HEK293 (cell line): ENCODE data around the gene PRR19.
A peak's percentile ranks its signal among the peaks of the same experiment; 100 is the strongest.

Source experiments
- CTCF ChIA-PET: fragments of 350-600 bp; formaldehyde crosslinking; extraction: SDS; loops from one replicate; lab custom pipeline; 2021; ENCODE audit warnings: antibody characterized with exemption; lab: Yijun Ruan, JAX
- POLR2A ChIA-PET: fragments of 300-600 bp; formaldehyde crosslinking; extraction: SDS; loops from one replicate; lab custom pipeline; 2020; ENCODE audit warnings: antibody characterized with exemption, inconsistent platforms; lab: Yijun Ruan, JAX
- H3K27ac ChIP-seq: fragments of 200-500 bp; sonication (Bioruptor generic); 2 replicates; pipeline ENCODE4 v1.5.1; 2014; ENCODE audit warnings: low read depth, low read length, control low read depth, inconsistent platforms; ENCODE audit errors: extremely low read depth
- H3K36me3 ChIP-seq, 2 experiments: fragments of 200-500 bp in 1 of 2; sonication (Bioruptor generic) in 1 of 2; 1 replicate in 1 of 2; 2 replicates in 1 of 2; pipeline ENCODE4 v1.5.1; 2014 to 2017; ENCODE audit warnings: inconsistent platforms in 2 of 2, low read length in 2 of 2; ENCODE audit not compliant: control insufficient read depth in 2 of 2, insufficient read depth in 1 of 2
- H3K4me1 ChIP-seq: fragments of 200-500 bp; sonication (Bioruptor generic); 2 replicates; pipeline ENCODE4 v1.5.1; 2014; ENCODE audit warnings: mild to moderate bottlenecking, low read length, inconsistent platforms; ENCODE audit not compliant: control insufficient read depth, insufficient read depth
- H3K4me3 ChIP-seq: 2 replicates; pipeline ENCODE4 v1.5.1; 2011; ENCODE audit warnings: low read depth, mild to moderate bottlenecking, control low read depth, low read length, moderate library complexity
- H3K9me3 ChIP-seq: fragments of 200-500 bp; sonication (Bioruptor generic); 2 replicates; pipeline ENCODE4 v1.5.1; 2014; ENCODE audit warnings: low read depth, low read length, inconsistent platforms; ENCODE audit not compliant: control insufficient read depth, insufficient read depth
- GLIS2 ChIP-seq: fragments of 450-650 bp; formaldehyde crosslinking; IDR thresholded peaks from 2 replicates; pipeline ENCODE4 v1.5.1; 2016; ENCODE audit warnings: missing biosample characterization, missing genetic modification characterization
- HIC1 ChIP-seq: fragments of 450-650 bp; formaldehyde crosslinking; IDR thresholded peaks from 2 replicates; pipeline ENCODE4 v1.5.1; 2016; ENCODE audit warnings: missing biosample characterization, missing genetic modification characterization
- KLF8 ChIP-seq: fragments of 450-650 bp; formaldehyde crosslinking; IDR thresholded peaks from 2 replicates; pipeline ENCODE4 v1.5.1; 2016; ENCODE audit warnings: missing biosample characterization, missing genetic modification characterization
- PATZ1 ChIP-seq: fragments of 450-650 bp; formaldehyde crosslinking; IDR thresholded peaks from 2 replicates; pipeline ENCODE4 v1.5.1; 2016; ENCODE audit warnings: missing biosample characterization, missing genetic modification characterization
- SETDB1 ChIP-seq: IDR thresholded peaks from one replicate; pipeline ENCODE4 v1.6.1; 2017; ENCODE audit warnings: mild to moderate bottlenecking, low read length, moderate library complexity, mixed read lengths; ENCODE audit not compliant: insufficient read length
- SP3 ChIP-seq: fragments of 450-650 bp; formaldehyde crosslinking; IDR thresholded peaks from 2 replicates; pipeline ENCODE4 v1.5.1; 2016; ENCODE audit warnings: missing biosample characterization, missing genetic modification characterization
- ZBTB8A ChIP-seq: fragments of 450-650 bp; formaldehyde crosslinking; IDR thresholded peaks from 2 replicates; pipeline ENCODE4 v1.5.1; 2016; ENCODE audit warnings: missing biosample characterization, missing genetic modification characterization
- ZIC2 ChIP-seq: fragments of 450-650 bp; formaldehyde crosslinking; IDR thresholded peaks from 2 replicates; pipeline ENCODE4 v1.5.1; 2016; ENCODE audit warnings: missing biosample characterization, missing genetic modification characterization
- ZNF140 ChIP-seq: fragments of 450-650 bp; formaldehyde crosslinking; IDR thresholded peaks from 2 replicates; pipeline ENCODE4 v1.5.1; 2016; ENCODE audit warnings: missing biosample characterization, missing genetic modification characterization
- ZNF184 ChIP-seq: fragments of 450-650 bp; IDR thresholded peaks from 2 replicates; pipeline ENCODE4 v1.5.1; 2018; ENCODE audit warnings: missing biosample characterization, mild to moderate bottlenecking, missing genetic modification characterization
- ZNF311 ChIP-seq: fragments of 450-650 bp; formaldehyde crosslinking; IDR thresholded peaks from 2 replicates; pipeline ENCODE4 v1.5.1; 2017; ENCODE audit warnings: missing biosample characterization, missing genetic modification characterization, borderline replicate concordance
- ZNF37A ChIP-seq: fragments of 450-650 bp; IDR thresholded peaks from 2 replicates; pipeline ENCODE4 v1.5.1; 2018; ENCODE audit warnings: missing biosample characterization, missing genetic modification characterization
- ZNF394 ChIP-seq: fragments of 450-650 bp; formaldehyde crosslinking; IDR thresholded peaks from 2 replicates; pipeline ENCODE4 v1.5.1; 2016; ENCODE audit warnings: missing biosample characterization, missing genetic modification characterization, mild to moderate bottlenecking, moderate library complexity, borderline replicate concordance
- ZNF518A ChIP-seq: fragments of 450-650 bp; formaldehyde crosslinking; conservative IDR thresholded peaks from 2 replicates; pipeline ENCODE4 v1.5.1; 2016; ENCODE audit warnings: low read depth, missing biosample characterization, missing genetic modification characterization
- ZNF792 ChIP-seq: fragments of 450-650 bp; formaldehyde crosslinking; IDR thresholded peaks from 2 replicates; pipeline ENCODE4 v1.5.1; 2016; ENCODE audit warnings: missing biosample characterization, missing genetic modification characterization

Gene PRR19

GRCh38 chr19:42272989-42273406, 28.9 kb upstream of the PRR19 start (continued):
- TF ChIP-seq ZNF518A (tag by site-specific recombination) (no peak), ZNF311 (no peak)

GRCh38 chr19:42273407-42274064, 28.4 kb upstream of the PRR19 start:
- Histone ChIP-seq H3K36me3 (peaks cover 5 to 48% of the 10 kb centered on the region in 2 experiments), H3K9me3 (no peaks in the 10 kb centered on the region), H3K27ac (no peak overlapping the region), H3K4me3 (no peak overlapping the region), H3K4me1 (peaks cover 19% of the 10 kb centered on the region)
- ChIA-PET POLR2A (interaction anchor here (12.3 kb wide), 1 partner anchor 26 kb away, joined by 242 read pairs; the partner anchor contains the start of gene GSK3A), CTCF (interaction anchor here (0.5 to 2.0 kb wide), 2 partner anchors 28 to 437 kb away, joined by 8 to 9 read pairs; no protein-coding TSS in a partner anchor)
- TF ChIP-seq ZNF140 (tag by site-specific recombination) (no peak), HIC1 (tag by site-specific recombination) (no peak), ZNF792 (tag by site-specific recombination) (no peak), ZNF37A (no peak), KLF8 (no peak), PATZ1 (tag by site-specific recombination) (no peak), ZNF184 (tag by site-specific recombination) (no peak)
- TF ChIP-seq, all 188 proteins: peak for 0

GRCh38 chr19:42274065-42274682, 27.8 kb upstream of the PRR19 start:
- peaks cover 5 to 48% of the 10 kb centered on the region in 2 experiments for H3K36me3 ChIP-seq
- no peaks in the 10 kb centered on the region for H3K9me3 ChIP-seq
- ChIA-PET CTCF (interaction anchor here (1.1 to 2.0 kb wide), 2 partner anchors 29 to 30 kb away, joined by 8 to 9 read pairs; no protein-coding TSS in a partner anchor), POLR2A (interaction anchor here (12.3 kb wide), 1 partner anchor 27 kb away, joined by 242 read pairs; the partner anchor contains the start of gene GSK3A)
- peak overlapping the region; percentile 39; the same call in 1 of the 2 replicates for H3K27ac ChIP-seq
- H3K4me3 ChIP-seq = no peak overlapping the region
- peaks cover 22% of the 10 kb centered on the region for H3K4me1 ChIP-seq
- TF ChIP-seq SETDB1 (no peak), ZIC2 (tag by site-specific recombination) (peak; percentile 28; the same call in 1 of the 2 replicates), HIC1 (tag by site-specific recombination) (peak; percentile 79), SP3 (tag by site-specific recombination) (no peak), GLIS2 (tag by site-specific recombination) (peak; percentile 19; the same call in 1 of the 2 replicates), ZNF394 (tag by site-specific recombination) (no peak), ZBTB8A (tag by site-specific recombination) (peak; percentile 27; the same call in 1 of the 2 replicates)
